ENCODE measurements around the gene TAS1R2. TPM values are rescaled to one million over a fixed set of nuclear protein-coding genes. Genes with fewer than 3 reads are reported as not detected.
A peak's percentile ranks its signal among the peaks of the same experiment; 100 is the strongest.

TAS1R2 gene
- polyA plus RNA-seq, 2 of the 4 experiments (the other 2 are of a cell fraction), result not detected

DNA sequence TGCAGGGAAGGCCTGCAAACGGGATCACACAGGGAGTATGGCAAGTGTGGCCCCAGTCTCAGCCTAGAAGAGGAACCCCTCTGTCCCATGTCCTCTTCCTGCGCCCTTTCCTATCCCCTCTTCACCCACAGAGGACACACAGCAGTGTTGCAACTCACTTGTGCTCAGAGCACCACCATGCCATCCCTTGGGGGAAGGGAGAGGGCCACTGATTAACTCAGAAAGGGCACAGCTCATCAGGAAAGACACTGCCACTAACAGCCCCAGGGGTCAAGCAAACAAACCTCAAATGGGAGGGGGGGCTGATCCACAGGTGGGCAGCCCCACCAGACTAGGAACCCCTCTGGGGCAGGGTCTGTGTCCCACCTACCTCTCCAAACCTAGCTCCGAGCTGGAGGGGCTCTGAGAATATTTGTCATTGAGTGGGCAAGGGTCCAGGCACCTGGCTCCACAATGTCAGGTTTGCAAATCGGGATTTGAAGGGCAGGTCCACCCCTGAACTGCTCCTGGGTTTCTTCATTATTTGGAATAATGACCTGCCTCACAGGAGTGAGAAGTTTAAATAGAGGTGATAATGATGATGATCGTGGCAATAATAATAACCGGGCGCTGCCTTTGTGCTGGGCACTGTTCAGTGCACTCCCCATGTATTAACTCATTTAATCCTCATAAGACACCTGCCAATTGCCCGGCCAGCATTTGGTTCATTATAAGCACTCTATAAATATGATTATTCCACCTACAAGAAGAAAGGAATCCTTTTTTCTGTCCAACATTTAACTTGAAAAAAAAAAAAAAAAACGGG lies 41.9 kb upstream of the TAS1R2 start:
- Histone ChIP-seq H3K9me3 (no peaks in the 10 kb centered on the region), H3K27ac (peak overlapping the region; percentile 86 to 91; a peak in 5 of 6 replicates), H3K4me2 (peak overlapping the region; percentile 99), H3K4me3 (peak overlapping the region; percentile 97), H3K4me1 (peaks cover 28% of the 10 kb centered on the region)
- ChIA-PET CTCF (interaction anchor here (2.0 to 20.0 kb wide), 4 partner anchors 13 to 193 kb away, joined by 17 to 319 read pairs (median 36); no protein-coding TSS in a partner anchor), POLR2A (no interaction called here)
- no peak for DNase-seq (ENCODE audit: low read depth in 1 of 2, low spot score in 1 of 2)
- TF ChIP-seq, protein P1, sequence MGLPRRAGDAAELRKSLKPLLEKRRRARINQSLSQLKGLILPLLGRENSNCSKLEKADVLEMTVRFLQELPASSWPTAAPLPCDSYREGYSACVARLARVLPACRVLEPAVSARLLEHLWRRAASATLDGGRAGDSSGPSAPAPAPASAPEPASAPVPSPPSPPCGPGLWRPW (IDR thresholded peaks at IDR 0.05), result no peak
- TF ChIP-seq CHD2 (IDR thresholded peaks at IDR 0.05; ENCODE audit: low read length, partially characterized antibody) (no peak), POLR2AphosphoS2 (conservative IDR thresholded peaks at IDR 0.05; ENCODE audit: low read length) (no peak), GATA3 (IDR thresholded peaks at IDR 0.05; ENCODE audit: borderline replicate concordance) (no peak), RCOR1 (IDR thresholded peaks at IDR 0.05; ENCODE audit: low read depth, low read length) (no peak), NR3C1 (IDR thresholded peaks at IDR 0.05) (no peak), NPAS2 (CRISPR knock-in tag; IDR thresholded peaks at IDR 0.05; ENCODE audit: borderline replicate concordance) (no peak)
- FAIRE-seq, result no peak
- ATAC-seq, result no peak
- WGBS (ENCODE audit: missing lambda C conversion rate), result 56% methylated on average over 8 of the region's 9 CpGs

DNA sequence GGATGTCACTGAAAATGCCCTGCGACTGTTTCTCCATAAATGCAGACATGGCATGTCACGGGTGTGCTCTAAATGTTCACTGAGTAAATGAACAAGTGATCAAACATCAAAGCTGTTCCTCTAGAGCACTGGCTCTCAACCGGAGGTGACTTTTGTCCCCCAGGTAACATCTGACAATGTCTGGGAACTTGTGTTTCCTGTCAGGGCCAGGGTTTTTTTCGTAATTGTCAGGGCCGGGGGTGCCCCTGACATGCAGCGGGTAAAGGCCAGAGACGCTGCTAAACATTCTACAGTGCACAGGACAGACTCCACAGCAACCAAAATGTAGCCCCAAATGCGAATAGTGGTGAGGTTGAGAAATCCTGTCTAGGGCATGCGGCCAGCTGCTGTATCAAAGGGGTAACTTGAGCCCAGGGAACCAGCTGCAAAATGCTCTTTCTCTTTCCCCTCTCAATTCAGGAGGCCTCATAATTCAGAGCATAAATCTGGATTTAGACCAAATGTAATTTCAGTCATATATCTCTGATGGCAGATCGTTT lies 40.9 kb upstream of the TAS1R2 start:
- H3K4me1 ChIP-seq, result peaks cover 28% of the 10 kb centered on the region
- FAIRE-seq (no peak), ATAC-seq (no peak), DNase-seq (ENCODE audit: low read depth in 1 of 2, low spot score in 1 of 2) (no peak)
- WGBS (ENCODE audit: missing lambda C conversion rate), result 82% methylated on average over 6 of the region's 10 CpGs
- POLR2A ChIA-PET, result no interaction called here
- no peaks in the 10 kb centered on the region for H3K9me3 ChIP-seq
- TF ChIP-seq ESRRA (IDR thresholded peaks at IDR 0.05; ENCODE audit: borderline replicate concordance, low read length), result no peak
- TF ChIP-seq HOXA7 (CRISPR knock-in tag; IDR thresholded peaks at IDR 0.05), result no peak
- no peak for TF ChIP-seq ZC3H11A (IDR thresholded peaks at IDR 0.05)
- no peak for TF ChIP-seq SREBF2 (IDR thresholded peaks at IDR 0.05)
- no peak for TF ChIP-seq HOXB5 (CRISPR knock-in tag; IDR thresholded peaks at IDR 0.05)
- TF ChIP-seq EHF (CRISPR knock-in tag; IDR thresholded peaks at IDR 0.05), result no peak
- no peak for TF ChIP-seq CHD2 (IDR thresholded peaks at IDR 0.05; ENCODE audit: low read length, partially characterized antibody)
- H3K4me2 ChIP-seq, result no peak overlapping the region; the same call in 2 of the 3 replicates
- CTCF ChIA-PET, result interaction anchor here (1.8 to 20.0 kb wide), 3 partner anchors 13 to 194 kb away, joined by 7 to 319 read pairs (median 17); no protein-coding TSS in a partner anchor
- H3K4me3 ChIP-seq, result no peak overlapping the region
- H3K27ac ChIP-seq, result no peak overlapping the region

DNA sequence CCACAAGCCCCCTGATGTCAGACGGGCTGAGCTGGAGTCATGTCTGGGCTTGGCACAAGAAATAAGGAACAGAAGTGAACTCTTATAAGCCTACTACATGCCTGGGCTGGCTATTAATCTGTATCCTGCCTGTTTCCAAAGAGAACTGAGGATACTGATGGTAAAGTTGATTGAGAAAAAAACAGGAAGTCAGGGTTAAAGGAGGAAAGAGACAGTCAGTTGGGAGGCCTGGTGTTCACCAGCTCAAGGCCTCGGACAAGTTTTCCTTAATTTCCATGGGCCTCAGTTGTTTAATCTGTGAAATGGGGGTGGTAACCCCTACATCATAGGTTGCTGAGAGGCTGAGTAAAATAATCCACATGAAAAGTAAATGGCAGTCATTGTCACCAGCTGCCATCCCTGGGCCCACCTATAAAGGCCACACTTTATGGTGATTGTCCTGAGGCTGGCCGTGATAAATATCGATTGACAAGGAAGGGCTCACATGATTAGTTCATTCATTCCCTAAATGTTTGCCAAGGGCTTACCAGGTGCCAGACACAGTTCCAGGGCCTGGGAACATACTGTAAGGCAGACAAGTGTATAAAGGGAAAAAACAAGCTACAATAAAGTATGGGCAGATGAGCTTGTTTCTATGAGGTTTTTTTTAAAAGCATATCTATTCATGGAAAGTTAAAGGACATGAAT lies 40.0 kb upstream of the TAS1R2 start:
- TF ChIP-seq POLR2A (IDR thresholded peaks at IDR 0.05; ENCODE audit: low read length), result no peak
- TF ChIP-seq NR3C1 (IDR thresholded peaks at IDR 0.05), result no peak
- TF ChIP-seq FOXS1 (CRISPR knock-in tag; IDR thresholded peaks at IDR 0.05), result no peak
- TF ChIP-seq KDM1A (IDR thresholded peaks at IDR 0.05; ENCODE audit: low read depth), result no peak
- no peak for TF ChIP-seq HOXA7 (CRISPR knock-in tag; IDR thresholded peaks at IDR 0.05)
- no peak for TF ChIP-seq HEYL (CRISPR knock-in tag; IDR thresholded peaks at IDR 0.05)
- no peak for TF ChIP-seq MYC (IDR thresholded peaks at IDR 0.05; ENCODE audit: borderline replicate concordance, low read length)
- no peak for TF ChIP-seq RCOR1 (IDR thresholded peaks at IDR 0.05; ENCODE audit: low read depth, low read length)
- TF ChIP-seq ZSCAN20 (CRISPR knock-in tag; IDR thresholded peaks at IDR 0.05), result no peak
- no peak for DNase-seq (ENCODE audit: low read depth in 1 of 2, low spot score in 1 of 2)
- FAIRE-seq, result no peak
- ATAC-seq, result no peak
- WGBS (ENCODE audit: missing lambda C conversion rate), result 94% methylated on average over 4 of the region's 4 CpGs
- H3K9me3 ChIP-seq, result no peaks in the 10 kb centered on the region
- H3K27ac ChIP-seq, result no peak overlapping the region
- H3K4me1 ChIP-seq, result peaks cover 23% of the 10 kb centered on the region
- ChIA-PET POLR2A (no interaction called here), CTCF (interaction anchor here (1.8 to 20.0 kb wide), 3 partner anchors 13 to 194 kb away, joined by 7 to 319 read pairs (median 17); no protein-coding TSS in a partner anchor)
- no peak overlapping the region for H3K4me3 ChIP-seq
- H3K4me2 ChIP-seq, result no peak overlapping the region

DNA sequence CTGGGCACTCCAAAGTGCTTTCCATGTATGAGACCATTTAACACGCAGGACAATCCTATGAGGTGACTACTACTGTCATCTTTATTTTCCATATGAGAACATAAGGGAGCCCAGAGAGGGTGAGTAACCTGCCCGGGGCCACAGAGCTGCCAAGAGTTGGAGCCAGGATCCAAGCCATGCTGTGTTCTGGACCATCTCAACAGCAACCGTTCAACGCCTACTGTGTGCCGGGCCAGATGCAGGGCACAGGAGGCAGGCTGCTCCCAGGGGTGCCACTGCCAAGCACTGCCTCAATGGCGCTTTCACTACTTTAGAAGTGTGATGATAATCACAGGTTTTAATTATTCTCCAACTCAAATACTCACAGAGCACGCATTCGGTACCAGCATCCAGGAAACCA lies 39.1 kb upstream of the TAS1R2 start:
- CTCF ChIA-PET, result interaction anchor here (0.6 to 2.0 kb wide), 2 partner anchors 15 to 806 kb away, joined by 3 to 11 read pairs; no protein-coding TSS in a partner anchor
- no peak for ATAC-seq
- no peak for TF ChIP-seq KDM5A (IDR thresholded peaks at IDR 0.05)
- TF ChIP-seq, protein P2, sequence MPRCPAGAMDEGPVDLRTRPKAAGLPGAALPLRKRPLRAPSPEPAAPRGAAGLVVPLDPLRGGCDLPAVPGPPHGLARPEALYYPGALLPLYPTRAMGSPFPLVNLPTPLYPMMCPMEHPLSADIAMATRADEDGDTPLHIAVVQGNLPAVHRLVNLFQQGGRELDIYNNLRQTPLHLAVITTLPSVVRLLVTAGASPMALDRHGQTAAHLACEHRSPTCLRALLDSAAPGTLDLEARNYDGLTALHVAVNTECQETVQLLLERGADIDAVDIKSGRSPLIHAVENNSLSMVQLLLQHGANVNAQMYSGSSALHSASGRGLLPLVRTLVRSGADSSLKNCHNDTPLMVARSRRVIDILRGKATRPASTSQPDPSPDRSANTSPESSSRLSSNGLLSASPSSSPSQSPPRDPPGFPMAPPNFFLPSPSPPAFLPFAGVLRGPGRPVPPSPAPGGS (IDR thresholded peaks at IDR 0.05), result no peak
- WGBS (ENCODE audit: missing lambda C conversion rate), result 95% methylated on average over 8 of the region's 8 CpGs
- H3K27ac ChIP-seq, result no peak overlapping the region
- H3K9me3 ChIP-seq, result no peaks in the 10 kb centered on the region
- H3K4me1 ChIP-seq, result peaks cover 15% of the 10 kb centered on the region
- DNase-seq (ENCODE audit: low read depth in 1 of 2, low spot score in 1 of 2), result no peak
- FAIRE-seq, result no peak
- POLR2A ChIA-PET, result no interaction called here
- H3K4me2 ChIP-seq, result no peak overlapping the region
- no peak overlapping the region for H3K4me3 ChIP-seq

All from A549 (cell line).